C4-2B (cell line): ENCODE data around the gene AFAP1L1.

Experiments
- H3K27ac ChIP-seq: fragments of 450-650 bp; 2 replicates; pipeline ENCODE4 v1.5.1; 2017
- ZFX ChIP-seq: fragments of 450-650 bp; IDR thresholded peaks from 2 replicates; pipeline ENCODE4 v1.6.1; 2017
- TF ChIP-seq, protein P1 (sequence below): fragments of 450-650 bp; conservative IDR thresholded peaks from 2 replicates; pipeline ENCODE4 v1.5.1; 2017; ENCODE audit warnings: mild to moderate bottlenecking

The AFAP1L1 gene

DNA sequence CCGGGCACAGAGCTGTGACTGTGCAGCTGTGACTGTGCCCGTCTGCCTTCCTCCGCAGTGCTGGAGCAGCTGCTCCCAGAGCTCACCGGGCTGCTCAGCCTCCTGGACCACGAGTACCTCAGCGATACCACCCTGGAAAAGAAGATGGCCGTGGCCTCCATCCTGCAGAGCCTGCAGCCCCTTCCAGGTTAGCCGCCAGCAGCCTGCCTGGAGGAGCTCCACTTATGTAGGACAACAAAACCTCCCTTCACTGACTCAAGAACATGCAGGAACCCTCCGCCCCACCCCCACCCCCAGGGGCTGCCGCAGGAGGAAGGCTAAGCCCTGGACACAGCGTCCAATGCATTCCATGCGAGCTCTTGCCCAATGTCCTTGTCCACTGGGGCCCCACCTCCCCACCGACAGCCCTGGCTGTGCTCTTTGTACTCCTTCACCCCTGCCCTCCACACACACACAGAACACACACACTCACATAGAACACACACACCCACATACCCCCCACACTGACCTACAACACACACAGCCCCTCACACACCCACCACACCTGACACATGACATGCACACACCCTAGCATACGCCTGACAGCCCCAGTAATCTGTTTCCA is 27.9 kb downstream of the AFAP1L1 start:
- no peak overlapping the region for H3K27ac ChIP-seq
- TF ChIP-seq, protein P1, sequence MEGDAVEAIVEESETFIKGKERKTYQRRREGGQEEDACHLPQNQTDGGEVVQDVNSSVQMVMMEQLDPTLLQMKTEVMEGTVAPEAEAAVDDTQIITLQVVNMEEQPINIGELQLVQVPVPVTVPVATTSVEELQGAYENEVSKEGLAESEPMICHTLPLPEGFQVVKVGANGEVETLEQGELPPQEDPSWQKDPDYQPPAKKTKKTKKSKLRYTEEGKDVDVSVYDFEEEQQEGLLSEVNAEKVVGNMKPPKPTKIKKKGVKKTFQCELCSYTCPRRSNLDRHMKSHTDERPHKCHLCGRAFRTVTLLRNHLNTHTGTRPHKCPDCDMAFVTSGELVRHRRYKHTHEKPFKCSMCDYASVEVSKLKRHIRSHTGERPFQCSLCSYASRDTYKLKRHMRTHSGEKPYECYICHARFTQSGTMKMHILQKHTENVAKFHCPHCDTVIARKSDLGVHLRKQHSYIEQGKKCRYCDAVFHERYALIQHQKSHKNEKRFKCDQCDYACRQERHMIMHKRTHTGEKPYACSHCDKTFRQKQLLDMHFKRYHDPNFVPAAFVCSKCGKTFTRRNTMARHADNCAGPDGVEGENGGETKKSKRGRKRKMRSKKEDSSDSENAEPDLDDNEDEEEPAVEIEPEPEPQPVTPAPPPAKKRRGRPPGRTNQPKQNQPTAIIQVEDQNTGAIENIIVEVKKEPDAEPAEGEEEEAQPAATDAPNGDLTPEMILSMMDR = no peak
- TF ChIP-seq ZFX = no peak

DNA sequence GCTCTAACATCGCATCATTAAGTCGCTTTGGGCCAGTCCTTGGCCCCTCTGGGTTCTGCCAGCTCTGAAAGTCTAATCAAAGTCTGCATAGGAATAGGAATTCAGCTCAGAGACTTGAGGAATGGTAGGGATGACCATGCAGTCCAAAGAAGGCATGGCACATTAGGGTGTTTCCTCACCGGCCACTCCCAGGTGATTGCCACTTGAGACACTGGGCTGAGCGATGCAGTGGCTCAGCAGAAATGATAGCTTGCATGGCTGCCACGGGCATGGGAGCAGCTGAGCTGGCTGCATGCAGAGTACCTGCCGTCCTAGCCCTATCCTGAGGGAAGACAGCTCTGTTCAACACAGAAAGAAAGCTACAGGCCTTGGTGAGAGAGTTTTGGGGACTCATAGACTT is 28.8 kb downstream of the AFAP1L1 start:
- H3K27ac ChIP-seq = no peak overlapping the region
- no peak for TF ChIP-seq ZFX
- TF ChIP-seq, protein P1 = no peak

DNA sequence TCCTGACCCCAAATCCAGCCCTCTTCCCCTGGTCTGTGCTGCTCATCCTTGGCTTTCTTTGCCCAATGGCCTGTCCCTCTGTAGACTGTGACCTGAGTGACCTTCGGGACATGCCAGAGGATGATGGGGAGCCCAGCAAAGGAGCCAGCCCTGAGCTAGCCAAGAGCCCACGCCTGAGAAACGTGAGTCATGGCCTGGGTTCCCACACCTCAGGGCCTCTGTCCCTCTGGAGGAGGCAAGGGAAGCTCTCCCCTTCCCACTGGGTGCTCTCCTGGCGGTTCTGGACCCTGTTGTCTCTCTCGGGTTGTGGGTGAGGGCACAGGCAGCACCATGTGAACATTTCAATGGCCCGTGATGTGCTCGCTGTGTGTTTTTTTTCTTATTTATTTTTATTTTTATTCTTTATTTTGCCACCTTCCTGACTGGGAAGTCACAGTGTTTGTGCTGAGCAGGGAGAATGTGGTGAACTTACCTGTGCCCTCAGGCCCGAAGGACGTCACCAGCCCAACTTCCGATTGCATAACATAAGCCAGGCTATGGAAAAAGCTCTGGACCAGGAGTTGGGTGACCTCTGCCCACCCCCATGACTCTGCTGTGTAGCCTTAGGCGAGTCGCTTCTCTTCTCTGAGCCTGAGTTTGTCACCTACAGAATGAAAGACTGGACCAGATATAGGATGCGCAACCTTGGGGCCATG is 29.5 kb downstream of the AFAP1L1 start:
- no peak overlapping the region for H3K27ac ChIP-seq
- TF ChIP-seq, protein P1 = no peak
- no peak for TF ChIP-seq ZFX

DNA sequence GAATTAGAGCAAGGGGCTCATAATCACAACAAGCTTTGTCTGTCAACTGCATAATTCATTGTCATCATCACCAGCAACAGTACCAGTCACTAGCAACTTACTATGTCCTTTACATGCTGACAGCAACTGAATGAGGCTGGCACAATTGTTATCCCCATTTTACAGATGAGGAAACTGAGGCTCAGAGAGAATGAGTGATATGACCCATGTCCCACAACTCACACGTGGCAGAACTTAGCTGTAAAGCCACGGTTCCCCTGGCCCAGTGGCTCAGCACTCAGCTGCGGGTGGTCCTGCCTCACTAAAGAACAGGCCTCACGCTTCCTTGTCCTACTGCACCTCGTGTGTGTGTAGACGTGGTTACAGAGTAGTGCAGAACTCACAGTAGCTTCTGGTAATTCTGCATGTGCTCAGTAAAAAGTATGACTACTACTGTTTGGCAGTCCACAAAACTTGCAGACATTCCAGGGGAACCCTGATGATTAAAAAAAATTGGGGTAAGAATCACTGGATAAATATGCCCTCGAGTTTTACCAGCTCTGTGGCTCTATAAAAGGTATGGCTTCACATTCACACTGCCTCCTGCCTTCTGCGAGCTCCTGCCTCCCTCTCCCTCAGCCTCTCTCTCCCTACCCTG is 30.2 kb downstream of the AFAP1L1 start:
- H3K27ac ChIP-seq = no peak overlapping the region

DNA sequence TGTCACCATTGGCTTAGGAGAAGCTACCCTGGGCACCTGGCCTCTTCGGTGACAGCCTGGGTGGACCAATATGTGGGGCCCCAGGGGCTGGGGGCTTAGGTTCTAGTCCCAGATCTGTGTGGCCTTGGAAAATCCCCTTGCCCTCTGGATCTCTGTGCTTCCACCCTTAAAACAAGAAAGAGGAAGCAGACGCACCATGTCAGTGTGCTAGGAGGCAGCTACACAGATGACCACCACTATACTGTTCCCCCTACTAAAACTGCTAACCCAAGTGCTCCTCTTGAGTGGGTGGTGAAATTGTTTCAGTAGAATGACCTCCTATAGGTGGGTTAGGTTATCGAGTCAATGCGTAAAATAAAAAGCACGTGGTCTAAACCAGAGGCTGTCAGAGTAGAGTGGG is 31.0 kb downstream of the AFAP1L1 start:
- H3K27ac ChIP-seq = no peak overlapping the region
- TF ChIP-seq, protein P1 = no peak
- TF ChIP-seq ZFX = no peak

More for the DNA sequence above, 30.2 kb downstream of the AFAP1L1 start:
- no peak for TF ChIP-seq ZFX
- TF ChIP-seq, protein P1 = no peak

DNA sequence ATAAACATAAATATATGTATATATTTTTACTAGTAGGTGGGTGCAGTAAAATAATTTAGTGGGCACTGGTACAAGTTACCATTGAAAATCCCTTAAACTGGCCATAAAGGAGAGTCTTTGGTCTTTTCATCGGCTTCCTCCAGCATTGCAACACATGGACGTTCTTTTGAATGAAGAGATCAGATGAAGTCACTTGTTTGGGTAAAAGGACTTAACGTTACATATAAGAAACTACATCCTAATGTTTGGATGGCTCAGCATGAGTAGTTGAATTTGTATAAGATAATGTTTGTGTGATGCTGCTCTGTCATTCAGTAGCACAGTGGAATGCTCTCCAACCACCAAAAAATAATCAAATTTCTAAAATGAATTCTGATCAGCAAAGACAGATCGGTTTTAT is 31.6 kb downstream of the AFAP1L1 start:
- H3K27ac ChIP-seq = no peak overlapping the region
- TF ChIP-seq, protein P1 = no peak
- no peak for TF ChIP-seq ZFX
